DOHH2 (cell line): ENCODE measurements around the gene CDSN.

Experiments used
- H3F3A ChIP-seq: fragments of 200-600 bp; sonication (generic), shearing (Covaris generic); 2 replicates; pipeline ENCODE4 v1.6.0; 2016; ENCODE audit warnings: antibody characterized with exemption, mild to moderate bottlenecking; ENCODE audit not compliant: control insufficient read depth, insufficient read depth
- H3K27ac ChIP-seq: fragments of 200-600 bp; sonication (generic); 2 replicates; pipeline ENCODE4 v1.5.1; 2014; ENCODE audit warnings: low read depth, mild to moderate bottlenecking, low read length, moderate library complexity
- H3K27me3 ChIP-seq: fragments of 200-600 bp; sonication (generic); 2 replicates; pipeline ENCODE4 v1.6.1; 2014; ENCODE audit warnings: mild to moderate bottlenecking, low read length, mixed read lengths; ENCODE audit not compliant: control insufficient read depth
- H3K36me3 ChIP-seq: fragments of 200-600 bp; sonication (generic); 2 replicates; pipeline ENCODE4 v1.6.1; 2014; ENCODE audit warnings: mild to moderate bottlenecking, low read length, moderate library complexity, mixed read lengths; ENCODE audit not compliant: control insufficient read depth
- H3K4me1 ChIP-seq: fragments of 200-600 bp; sonication (generic); 2 replicates; pipeline ENCODE4 v1.6.1; 2014; ENCODE audit warnings: mild to moderate bottlenecking, low read length, mixed read lengths; ENCODE audit not compliant: control insufficient read depth
- H3K4me2 ChIP-seq: fragments of 200-600 bp; sonication (generic); 2 replicates; pipeline ENCODE4 v1.6.0; 2014; ENCODE audit warnings: mild to moderate bottlenecking, low read length, moderate library complexity
- H3K4me3 ChIP-seq: fragments of 200-600 bp; sonication (generic); 2 replicates; pipeline ENCODE4 v1.5.1; 2014; ENCODE audit warnings: mild to moderate bottlenecking, low read length, mixed read lengths
- H3K79me2 ChIP-seq: fragments of 200-600 bp; sonication (generic); 2 replicates; pipeline ENCODE4 v1.6.1; 2014; ENCODE audit warnings: mild to moderate bottlenecking, low read length, mixed read lengths; ENCODE audit not compliant: control insufficient read depth
- H3K9me2 ChIP-seq: fragments of 200-600 bp; sonication (generic); replicated peaks from 2 replicates; pipeline ENCODE4 v1.6.1; 2014; ENCODE audit warnings: mild to moderate bottlenecking, low read length, mixed read lengths; ENCODE audit not compliant: control insufficient read depth
- H3K9me3 ChIP-seq: fragments of 200-600 bp; sonication (generic); 2 replicates; pipeline ENCODE4 v1.6.1; 2014; ENCODE audit warnings: antibody characterized with exemption, low read length, mixed read lengths; ENCODE audit not compliant: control insufficient read depth, insufficient read depth
- H4K20me1 ChIP-seq: fragments of 200-600 bp; sonication (generic); 2 replicates; pipeline ENCODE4 v1.6.0; 2014; ENCODE audit warnings: low read depth, mild to moderate bottlenecking, antibody characterized with exemption, low read length, moderate library complexity; ENCODE audit not compliant: control insufficient read depth, insufficient read depth
- EZH2phosphoT487 ChIP-seq: fragments of 200-600 bp; sonication (generic); IDR thresholded peaks from 2 replicates; pipeline ENCODE4 v1.6.1; 2017; ENCODE audit warnings: borderline replicate concordance, mild to moderate bottlenecking, antibody characterized with exemption, low read length, moderate library complexity, mixed read lengths
- TF ChIP-seq, protein P1 (sequence below): fragments of 200-600 bp; sonication (generic); IDR thresholded peaks from one replicate; pipeline ENCODE4 v1.5.1; 2014; ENCODE audit warnings: antibody characterized with exemption, mild to moderate bottlenecking, low read depth, low read length; ENCODE audit not compliant: poor library complexity, severe bottlenecking

CDSN gene

DNA sequence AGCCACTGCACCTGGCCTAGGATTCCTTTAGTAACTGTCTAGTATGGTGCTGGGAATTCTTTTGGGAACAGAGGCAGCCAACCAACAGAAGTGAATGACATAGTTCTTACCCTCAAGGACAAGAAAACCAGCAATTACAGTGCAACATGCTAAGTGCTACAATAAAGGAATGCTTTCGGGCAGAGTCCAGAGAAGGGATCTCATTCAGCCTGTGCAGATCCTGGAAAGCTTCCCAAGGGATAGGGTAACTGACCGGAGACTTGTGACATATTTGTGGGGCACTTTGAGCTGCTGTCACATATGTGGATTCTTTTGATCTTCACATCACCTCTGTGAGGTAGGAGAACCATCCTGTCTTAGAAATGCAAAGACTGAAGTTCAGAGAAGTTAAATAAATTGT, 54.7 kb downstream of the CDSN start:
- no peaks in the 10 kb centered on the region for H3K4me1 ChIP-seq
- no peak overlapping the region for H3K4me3 ChIP-seq
- H3K27me3 ChIP-seq = peaks cover 10% of the 10 kb centered on the region
- no peak overlapping the region for H3K27ac ChIP-seq
- H3K79me2 ChIP-seq = no peaks in the 10 kb centered on the region
- H3K9me2 ChIP-seq = no peaks in the 10 kb centered on the region
- no peaks in the 10 kb centered on the region for H3K9me3 ChIP-seq
- no peaks in the 10 kb centered on the region for H3K36me3 ChIP-seq
- TF ChIP-seq, protein P1, sequence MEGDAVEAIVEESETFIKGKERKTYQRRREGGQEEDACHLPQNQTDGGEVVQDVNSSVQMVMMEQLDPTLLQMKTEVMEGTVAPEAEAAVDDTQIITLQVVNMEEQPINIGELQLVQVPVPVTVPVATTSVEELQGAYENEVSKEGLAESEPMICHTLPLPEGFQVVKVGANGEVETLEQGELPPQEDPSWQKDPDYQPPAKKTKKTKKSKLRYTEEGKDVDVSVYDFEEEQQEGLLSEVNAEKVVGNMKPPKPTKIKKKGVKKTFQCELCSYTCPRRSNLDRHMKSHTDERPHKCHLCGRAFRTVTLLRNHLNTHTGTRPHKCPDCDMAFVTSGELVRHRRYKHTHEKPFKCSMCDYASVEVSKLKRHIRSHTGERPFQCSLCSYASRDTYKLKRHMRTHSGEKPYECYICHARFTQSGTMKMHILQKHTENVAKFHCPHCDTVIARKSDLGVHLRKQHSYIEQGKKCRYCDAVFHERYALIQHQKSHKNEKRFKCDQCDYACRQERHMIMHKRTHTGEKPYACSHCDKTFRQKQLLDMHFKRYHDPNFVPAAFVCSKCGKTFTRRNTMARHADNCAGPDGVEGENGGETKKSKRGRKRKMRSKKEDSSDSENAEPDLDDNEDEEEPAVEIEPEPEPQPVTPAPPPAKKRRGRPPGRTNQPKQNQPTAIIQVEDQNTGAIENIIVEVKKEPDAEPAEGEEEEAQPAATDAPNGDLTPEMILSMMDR = no peak
- no peak for TF ChIP-seq EZH2phosphoT487
- no peaks in the 10 kb centered on the region for H4K20me1 ChIP-seq
- H3F3A ChIP-seq = no peaks in the 10 kb centered on the region
- no peak overlapping the region for H3K4me2 ChIP-seq
